ENCODE results near the gene SPACA5B.
"Not testable (repeated sequence)": the region's sequence is repeated elsewhere in the genome, so short reads cannot be mapped to it uniquely, and the experiment has no call there.

Gene SPACA5B

DNA sequence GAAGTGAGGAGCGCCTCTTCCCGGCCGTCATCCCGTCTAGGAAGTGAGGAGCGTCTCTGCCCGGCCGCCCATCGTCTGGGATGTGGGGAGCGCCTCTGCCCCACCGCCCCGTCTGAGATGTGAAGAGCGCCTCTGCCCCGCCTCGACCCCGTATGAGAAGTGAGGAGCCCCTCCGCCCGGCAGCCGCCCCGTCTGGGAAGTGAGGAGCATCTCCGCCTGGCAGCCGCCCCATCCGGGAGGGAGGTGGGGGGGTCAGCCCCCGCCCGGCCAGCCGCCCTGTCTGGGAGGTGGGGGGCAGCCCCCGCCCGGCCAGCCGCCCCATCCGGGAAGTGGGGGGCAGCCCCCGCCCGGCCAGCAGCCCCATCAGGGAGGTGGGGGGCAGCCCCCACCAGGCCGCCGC lies 8.7 kb downstream of the SPACA5B start:
- not testable (repeated sequence) for H3K27me3 ChIP-seq (ENCODE audit: control insufficient read depth in 1 of 2, insufficient read depth in 2 of 2, low read length in 2 of 2); H3K4me1 ChIP-seq (ENCODE audit: control insufficient read depth in 1 of 2, insufficient read depth in 2 of 2, low read length in 2 of 2); H3K27ac ChIP-seq (ENCODE audit: low read depth, low read length)

DNA sequence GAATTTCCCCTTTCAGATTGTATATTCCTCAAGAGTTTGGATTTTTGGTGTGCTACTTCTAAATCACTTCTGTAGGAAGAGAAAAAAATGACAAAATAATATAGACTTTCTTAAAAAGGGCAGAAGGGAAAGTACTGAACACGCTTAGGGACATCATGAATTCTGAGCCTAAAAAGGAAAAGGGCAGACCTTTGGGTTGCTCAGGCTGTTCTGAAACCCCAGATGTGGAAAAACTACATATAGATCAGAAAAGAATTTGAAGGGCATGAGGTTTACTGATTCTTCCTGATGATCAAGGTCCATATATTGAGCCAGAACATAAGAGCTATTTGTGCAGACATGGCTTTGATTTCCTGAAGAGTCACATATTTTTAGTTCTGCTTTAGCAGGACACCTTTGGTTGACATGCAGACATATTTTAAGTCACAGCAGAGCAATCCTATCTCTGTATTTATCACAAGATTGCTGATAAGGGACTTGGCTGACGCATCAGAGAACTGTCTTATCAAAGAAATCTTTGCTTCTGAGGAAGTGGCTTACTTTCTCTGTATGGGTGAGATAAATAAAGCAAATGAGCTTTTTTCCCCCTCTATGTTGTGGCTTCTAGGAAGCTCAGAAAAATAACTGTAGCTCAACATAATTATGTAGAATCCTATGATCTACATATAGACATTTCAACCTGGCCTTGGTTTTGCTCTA lies 11.5 kb downstream of the SPACA5B start:
- H3K4me1 ChIP-seq (ENCODE audit: control insufficient read depth in 1 of 2, insufficient read depth in 2 of 2, low read length in 2 of 2); H3K9ac ChIP-seq (ENCODE audit: low read depth in 1 of 2, low read length in 2 of 2); H3K4me3 ChIP-seq (ENCODE audit: low read depth in 1 of 2, low read length in 2 of 2); H3K36me3 ChIP-seq (ENCODE audit: control insufficient read depth in 1 of 2, insufficient read depth in 2 of 2, low read length in 2 of 2); H3K27me3 ChIP-seq (ENCODE audit: control insufficient read depth in 1 of 2, insufficient read depth in 2 of 2, low read length in 2 of 2); H3K9me3 ChIP-seq (ENCODE audit: control insufficient read depth in 1 of 2, low read length in 2 of 2); H3K27ac ChIP-seq (ENCODE audit: low read depth, low read length): not testable (repeated sequence)

More for the DNA sequence above, 8.7 kb downstream of the SPACA5B start:
- H3K36me3 ChIP-seq (ENCODE audit: control insufficient read depth in 1 of 2, insufficient read depth in 2 of 2, low read length in 2 of 2); H3K4me3 ChIP-seq (ENCODE audit: low read depth in 1 of 2, low read length in 2 of 2); H3K9ac ChIP-seq (ENCODE audit: low read depth in 1 of 2, low read length in 2 of 2); H3K9me3 ChIP-seq (ENCODE audit: control insufficient read depth in 1 of 2, low read length in 2 of 2): not testable (repeated sequence)

DNA sequence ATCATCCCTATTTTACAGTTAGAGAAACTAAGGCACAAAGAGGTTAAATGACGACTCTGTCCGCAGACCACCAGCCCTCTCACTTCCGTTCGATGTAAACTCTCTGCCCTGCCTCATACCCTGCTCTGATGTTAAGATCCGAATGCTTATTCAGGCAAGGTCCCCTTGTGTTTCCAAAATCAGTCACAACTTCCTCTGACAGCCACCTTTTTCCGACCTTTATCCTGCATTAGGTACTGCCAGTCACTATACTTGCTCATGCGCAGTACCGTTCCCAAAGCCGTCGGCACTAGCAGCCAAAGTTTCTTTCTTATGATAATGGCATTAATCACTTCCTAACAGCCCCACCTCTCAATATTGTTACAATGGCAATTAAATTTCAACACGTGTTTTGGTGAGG lies 12.3 kb downstream of the SPACA5B start:
- not testable (repeated sequence) for H3K36me3 ChIP-seq (ENCODE audit: control insufficient read depth in 1 of 2, insufficient read depth in 2 of 2, low read length in 2 of 2); H3K4me1 ChIP-seq (ENCODE audit: control insufficient read depth in 1 of 2, insufficient read depth in 2 of 2, low read length in 2 of 2); H3K27ac ChIP-seq (ENCODE audit: low read depth, low read length); H3K27me3 ChIP-seq (ENCODE audit: control insufficient read depth in 1 of 2, insufficient read depth in 2 of 2, low read length in 2 of 2); H3K9ac ChIP-seq (ENCODE audit: low read depth in 1 of 2, low read length in 2 of 2); H3K4me3 ChIP-seq (ENCODE audit: low read depth in 1 of 2, low read length in 2 of 2); H3K9me3 ChIP-seq (ENCODE audit: control insufficient read depth in 1 of 2, low read length in 2 of 2)

DNA sequence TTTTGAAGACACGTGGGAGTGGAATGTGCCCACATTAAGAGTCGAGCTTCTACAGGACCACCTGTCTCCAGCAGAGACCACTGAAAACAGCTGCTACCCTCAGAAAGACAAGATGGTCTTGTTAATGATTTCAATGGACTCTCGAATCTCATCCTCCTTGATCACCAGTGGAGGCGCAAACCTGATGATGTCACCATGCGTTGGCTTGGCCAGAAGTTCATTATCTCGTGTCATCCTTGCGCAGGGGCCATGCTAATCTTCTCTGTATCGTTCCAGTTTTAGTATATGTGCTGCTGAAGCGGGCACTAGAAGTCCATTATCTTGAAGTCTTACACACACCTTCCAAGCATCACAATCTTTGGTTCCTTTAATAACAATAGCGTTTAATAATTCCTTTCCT lies 23.3 kb downstream of the SPACA5B start:
- H3K4me1 ChIP-seq (ENCODE audit: control insufficient read depth in 1 of 2, insufficient read depth in 2 of 2, low read length in 2 of 2) = no peaks in the 10 kb centered on the region
- H3K36me3 ChIP-seq (ENCODE audit: control insufficient read depth in 1 of 2, insufficient read depth in 2 of 2, low read length in 2 of 2) = no peaks in the 10 kb centered on the region
- H3K4me3 ChIP-seq (ENCODE audit: low read depth in 1 of 2, low read length in 2 of 2) = no peak overlapping the region
- H3K27ac ChIP-seq (ENCODE audit: low read depth, low read length) = no peak overlapping the region
- H3K9ac ChIP-seq (ENCODE audit: low read depth in 1 of 2, low read length in 2 of 2) = no peak overlapping the region
- H3K27me3 ChIP-seq (ENCODE audit: control insufficient read depth in 1 of 2, insufficient read depth in 2 of 2, low read length in 2 of 2) = no peaks in the 10 kb centered on the region
- H3K9me3 ChIP-seq (ENCODE audit: control insufficient read depth in 1 of 2, low read length in 2 of 2) = no peaks in the 10 kb centered on the region

DNA sequence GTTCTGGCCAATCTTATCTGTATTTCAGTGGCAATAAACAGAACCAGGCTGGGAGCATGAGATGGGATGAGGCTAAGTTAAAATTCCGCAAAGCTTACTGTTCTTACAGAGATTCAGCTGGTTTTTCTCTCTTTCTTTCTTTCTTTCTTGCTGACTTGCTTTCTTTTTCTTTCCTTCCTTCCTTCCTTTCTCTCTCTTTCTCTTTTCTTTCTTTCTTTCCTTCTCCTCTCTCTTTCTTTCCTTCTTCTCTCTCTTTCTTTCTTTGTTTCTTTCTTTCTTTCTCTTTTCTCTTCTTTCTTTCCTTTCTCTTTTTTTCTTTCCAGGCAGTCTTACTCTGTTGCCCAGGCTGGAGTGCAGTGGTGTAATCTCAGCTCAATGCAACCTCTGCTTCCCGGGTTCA lies 24.4 kb downstream of the SPACA5B start:
- H3K4me1 ChIP-seq (ENCODE audit: control insufficient read depth in 1 of 2, insufficient read depth in 2 of 2, low read length in 2 of 2) = no peaks in the 10 kb centered on the region
- H3K9ac ChIP-seq (ENCODE audit: low read depth in 1 of 2, low read length in 2 of 2) = no peak overlapping the region
- no peak overlapping the region for H3K4me3 ChIP-seq (ENCODE audit: low read depth in 1 of 2, low read length in 2 of 2)
- H3K9me3 ChIP-seq (ENCODE audit: control insufficient read depth in 1 of 2, low read length in 2 of 2) = no peaks in the 10 kb centered on the region
- no peaks in the 10 kb centered on the region for H3K36me3 ChIP-seq (ENCODE audit: control insufficient read depth in 1 of 2, insufficient read depth in 2 of 2, low read length in 2 of 2)
- no peak overlapping the region for H3K27ac ChIP-seq (ENCODE audit: low read depth, low read length)
- H3K27me3 ChIP-seq (ENCODE audit: control insufficient read depth in 1 of 2, insufficient read depth in 2 of 2, low read length in 2 of 2) = no peaks in the 10 kb centered on the region

DNA sequence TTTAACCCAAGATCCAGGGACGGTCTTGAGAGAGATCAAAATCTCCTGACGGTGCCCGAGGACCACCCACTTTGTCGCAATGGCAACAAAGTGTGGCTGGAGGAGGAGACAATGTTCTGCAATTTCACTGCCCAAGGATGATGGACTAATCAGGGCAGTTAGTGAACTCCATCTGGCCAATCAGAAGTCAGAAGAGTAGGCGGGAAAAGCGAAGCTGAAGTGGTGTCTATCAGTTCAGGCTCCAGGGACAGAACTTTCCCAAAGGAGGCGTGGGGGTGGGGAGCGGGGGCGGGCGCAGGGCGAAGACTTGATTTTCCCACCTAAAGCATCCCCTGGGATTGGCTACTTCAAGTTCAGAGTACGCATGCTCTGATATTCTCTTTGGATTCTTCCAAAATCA lies 25.6 kb downstream of the SPACA5B start:
- Histone ChIP-seq H3K9me3 (ENCODE audit: control insufficient read depth in 1 of 2, low read length in 2 of 2) (no peaks in the 10 kb centered on the region), H3K36me3 (ENCODE audit: control insufficient read depth in 1 of 2, insufficient read depth in 2 of 2, low read length in 2 of 2) (no peaks in the 10 kb centered on the region), H3K27me3 (ENCODE audit: control insufficient read depth in 1 of 2, insufficient read depth in 2 of 2, low read length in 2 of 2) (no peaks in the 10 kb centered on the region), H3K4me1 (ENCODE audit: control insufficient read depth in 1 of 2, insufficient read depth in 2 of 2, low read length in 2 of 2) (no peaks in the 10 kb centered on the region), H3K27ac (ENCODE audit: low read depth, low read length) (no peak overlapping the region), H3K4me3 (ENCODE audit: low read depth in 1 of 2, low read length in 2 of 2) (no peak overlapping the region), H3K9ac (ENCODE audit: low read depth in 1 of 2, low read length in 2 of 2) (no peak overlapping the region)

DNA sequence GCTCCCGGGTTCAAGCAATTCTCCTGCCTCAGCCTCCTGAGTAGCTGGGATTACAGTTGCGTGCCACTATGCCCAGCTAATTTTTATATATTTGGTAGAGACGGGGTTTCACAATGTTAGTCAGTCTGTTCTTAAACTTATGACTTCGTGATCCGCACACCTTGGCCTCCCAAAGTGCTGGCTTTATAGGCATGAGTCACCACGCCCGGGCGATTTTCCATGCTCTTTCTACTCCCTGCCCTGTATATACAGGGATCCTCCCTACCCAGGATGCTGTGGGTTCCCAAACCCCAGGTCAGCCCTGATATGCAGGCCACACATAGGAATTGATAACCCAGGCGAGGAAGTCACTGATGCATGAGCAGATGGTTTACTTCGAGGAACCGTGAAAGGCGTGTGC lies 34.8 kb downstream of the SPACA5B start:
- H3K36me3 ChIP-seq (ENCODE audit: control insufficient read depth in 1 of 2, insufficient read depth in 2 of 2, low read length in 2 of 2) = no peaks in the 10 kb centered on the region
- H3K9ac ChIP-seq (ENCODE audit: low read depth in 1 of 2, low read length in 2 of 2) = no peak overlapping the region
- H3K9me3 ChIP-seq (ENCODE audit: control insufficient read depth in 1 of 2, low read length in 2 of 2) = no peaks in the 10 kb centered on the region
- H3K4me1 ChIP-seq (ENCODE audit: control insufficient read depth in 1 of 2, insufficient read depth in 2 of 2, low read length in 2 of 2) = no peaks in the 10 kb centered on the region
- no peaks in the 10 kb centered on the region for H3K27me3 ChIP-seq (ENCODE audit: control insufficient read depth in 1 of 2, insufficient read depth in 2 of 2, low read length in 2 of 2)
- no peak overlapping the region for H3K27ac ChIP-seq (ENCODE audit: low read depth, low read length)
- no peak overlapping the region for H3K4me3 ChIP-seq (ENCODE audit: low read depth in 1 of 2, low read length in 2 of 2)

DNA sequence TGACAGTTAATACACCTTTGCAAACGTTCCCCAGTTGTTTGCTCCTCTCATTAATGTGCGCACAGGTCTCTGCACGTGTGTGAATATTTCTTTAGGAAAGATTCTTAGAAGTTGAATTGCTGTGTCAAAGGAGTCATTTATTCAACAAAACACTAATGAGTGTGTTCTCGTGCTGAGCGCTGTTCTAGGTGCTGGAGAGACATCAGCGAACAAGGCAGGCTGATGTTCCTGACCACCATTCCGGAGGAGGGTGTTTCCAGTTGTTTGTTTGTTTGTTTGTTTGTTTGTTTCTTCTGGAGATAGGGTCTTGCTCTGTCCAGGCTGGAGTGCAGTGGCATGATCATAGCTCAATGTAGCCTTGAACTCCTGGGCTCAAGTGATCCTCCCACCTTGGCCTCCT lies 35.9 kb downstream of the SPACA5B start:
- H3K4me3 ChIP-seq (ENCODE audit: low read depth in 1 of 2, low read length in 2 of 2); H3K36me3 ChIP-seq (ENCODE audit: control insufficient read depth in 1 of 2, insufficient read depth in 2 of 2, low read length in 2 of 2); H3K27me3 ChIP-seq (ENCODE audit: control insufficient read depth in 1 of 2, insufficient read depth in 2 of 2, low read length in 2 of 2); H3K4me1 ChIP-seq (ENCODE audit: control insufficient read depth in 1 of 2, insufficient read depth in 2 of 2, low read length in 2 of 2); H3K27ac ChIP-seq (ENCODE audit: low read depth, low read length); H3K9me3 ChIP-seq (ENCODE audit: control insufficient read depth in 1 of 2, low read length in 2 of 2); H3K9ac ChIP-seq (ENCODE audit: low read depth in 1 of 2, low read length in 2 of 2): not testable (repeated sequence)

DNA sequence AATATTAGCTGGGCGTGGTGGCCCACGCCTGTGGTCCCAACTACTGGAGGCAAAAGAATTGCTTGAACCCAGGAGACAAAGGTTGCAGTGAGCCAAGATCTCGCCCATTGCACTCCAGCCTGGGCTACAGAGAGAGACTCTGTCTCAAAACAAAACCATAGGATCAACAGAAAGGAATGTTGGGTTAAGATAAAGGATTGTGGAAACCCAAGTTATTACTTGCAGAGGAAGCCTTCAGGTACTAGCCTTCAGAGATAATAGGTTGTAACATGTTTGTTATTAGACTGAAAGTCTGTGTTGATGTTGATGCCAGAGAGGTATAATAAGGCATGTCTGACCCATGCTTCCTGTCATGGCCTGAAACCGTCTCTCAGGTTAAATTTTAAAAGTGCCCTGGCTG lies 49.3 kb downstream of the SPACA5B start:
- no peak overlapping the region for H3K4me3 ChIP-seq (ENCODE audit: low read depth in 1 of 2, low read length in 2 of 2)
- no peaks in the 10 kb centered on the region for H3K9me3 ChIP-seq (ENCODE audit: control insufficient read depth in 1 of 2, low read length in 2 of 2)
- H3K36me3 ChIP-seq (ENCODE audit: control insufficient read depth in 1 of 2, insufficient read depth in 2 of 2, low read length in 2 of 2) = no peaks in the 10 kb centered on the region
- H3K27me3 ChIP-seq (ENCODE audit: control insufficient read depth in 1 of 2, insufficient read depth in 2 of 2, low read length in 2 of 2) = no peaks in the 10 kb centered on the region
- no peak overlapping the region for H3K9ac ChIP-seq (ENCODE audit: low read depth in 1 of 2, low read length in 2 of 2)
- no peak overlapping the region for H3K27ac ChIP-seq (ENCODE audit: low read depth, low read length)
- H3K4me1 ChIP-seq (ENCODE audit: control insufficient read depth in 1 of 2, insufficient read depth in 2 of 2, low read length in 2 of 2) = no peaks in the 10 kb centered on the region

DNA sequence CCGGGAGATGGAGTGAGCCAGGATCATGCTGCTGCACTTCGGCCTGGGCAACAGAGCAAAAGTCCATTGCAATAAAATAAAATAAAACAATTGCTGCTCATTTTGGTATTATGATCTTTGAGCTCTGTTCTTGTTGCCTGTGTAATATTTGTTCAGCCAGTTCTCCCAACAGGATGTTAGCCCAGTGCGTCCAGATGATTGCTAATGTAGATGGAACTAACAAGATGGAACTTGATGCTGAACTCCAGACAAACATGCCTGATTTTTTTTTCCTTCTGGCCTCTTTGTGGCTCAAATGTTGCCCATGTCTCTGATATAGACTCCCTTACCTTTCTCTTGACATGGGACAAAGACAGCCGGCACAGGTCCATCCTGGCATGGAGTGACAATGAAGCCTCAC lies 50.4 kb downstream of the SPACA5B start:
- no peaks in the 10 kb centered on the region for H3K27me3 ChIP-seq (ENCODE audit: control insufficient read depth in 1 of 2, insufficient read depth in 2 of 2, low read length in 2 of 2)
- no peak overlapping the region for H3K27ac ChIP-seq (ENCODE audit: low read depth, low read length)
- no peaks in the 10 kb centered on the region for H3K36me3 ChIP-seq (ENCODE audit: control insufficient read depth in 1 of 2, insufficient read depth in 2 of 2, low read length in 2 of 2)
- no peak overlapping the region for H3K4me3 ChIP-seq (ENCODE audit: low read depth in 1 of 2, low read length in 2 of 2)
- H3K9ac ChIP-seq (ENCODE audit: low read depth in 1 of 2, low read length in 2 of 2) = no peak overlapping the region
- H3K9me3 ChIP-seq (ENCODE audit: control insufficient read depth in 1 of 2, low read length in 2 of 2) = no peaks in the 10 kb centered on the region
- no peaks in the 10 kb centered on the region for H3K4me1 ChIP-seq (ENCODE audit: control insufficient read depth in 1 of 2, insufficient read depth in 2 of 2, low read length in 2 of 2)

DNA sequence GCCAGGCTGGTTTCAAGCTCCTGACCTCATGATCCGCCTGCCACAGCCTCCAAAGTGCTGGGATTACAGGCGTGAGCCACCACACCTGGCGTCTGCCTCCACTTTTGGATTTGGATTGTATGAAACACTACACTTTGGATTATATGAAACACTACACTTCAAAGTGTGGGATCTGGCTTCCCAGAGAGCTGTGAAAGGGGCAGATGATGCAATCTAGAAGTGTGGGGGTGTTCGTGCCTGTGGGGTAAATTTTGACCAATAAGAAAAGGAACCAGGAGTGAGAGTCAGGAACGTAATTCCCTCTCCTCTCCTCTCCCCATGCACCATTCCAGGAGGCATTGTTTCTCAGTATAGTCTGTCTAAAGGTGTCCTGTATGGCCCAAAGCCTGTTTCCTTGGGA lies 51.5 kb downstream of the SPACA5B start:
- not testable (repeated sequence) for H3K9ac ChIP-seq (ENCODE audit: low read depth in 1 of 2, low read length in 2 of 2); H3K4me3 ChIP-seq (ENCODE audit: low read depth in 1 of 2, low read length in 2 of 2); H3K4me1 ChIP-seq (ENCODE audit: control insufficient read depth in 1 of 2, insufficient read depth in 2 of 2, low read length in 2 of 2); H3K27me3 ChIP-seq (ENCODE audit: control insufficient read depth in 1 of 2, insufficient read depth in 2 of 2, low read length in 2 of 2); H3K9me3 ChIP-seq (ENCODE audit: control insufficient read depth in 1 of 2, low read length in 2 of 2); H3K27ac ChIP-seq (ENCODE audit: low read depth, low read length); H3K36me3 ChIP-seq (ENCODE audit: control insufficient read depth in 1 of 2, insufficient read depth in 2 of 2, low read length in 2 of 2)

All from duodenal mucosa (tissue), 2 donors.